ENCODE measurements around the gene THBD. TPM values are rescaled to one million over a fixed set of nuclear protein-coding genes. Genes with fewer than 3 reads are reported as not detected.

THBD gene
- total and polyA plus RNA-seq, 8 donors, result 1.8 to 12.1 (median 3.8) TPM

GRCh38 chr20:22999756-23000155 is 49.7 kb downstream of the THBD start:
- Histone ChIP-seq H3K4me1 (no peaks in the 10 kb centered on the region), H3K9me3 (no peaks in the 10 kb centered on the region), H3K27ac (no peak overlapping the region), H3K27me3 (no peaks in the 10 kb centered on the region), H3K4me3 (no peak overlapping the region), H3K36me3 (no peaks in the 10 kb centered on the region)
- peak in 1 of 4 donors; percentile 47 for ATAC-seq
- intact Hi-C loops (cut with DNase I), result no loop called here
- TF ChIP-seq CTCF (IDR thresholded peaks at IDR 0.05), result no peak
- WGBS, 2 donors, result 57 to 66% methylated on average over 4 of the region's 4 CpGs
- FAIRE-seq, result no peak
- DNase-seq, result no peak

- ATAC-seq (no peak), DNase-seq (no peak), FAIRE-seq (no peak)
- no peaks in the 10 kb centered on the region for H3K9me3 ChIP-seq
- no peaks in the 10 kb centered on the region for H3K4me1 ChIP-seq
- H3K27me3 ChIP-seq, result no peaks in the 10 kb centered on the region
- intact Hi-C loops (cut with DNase I), result no loop called here
- H3K36me3 ChIP-seq, result no peaks in the 10 kb centered on the region
- H3K27ac ChIP-seq, result no peak overlapping the region
- H3K4me3 ChIP-seq, result no peak overlapping the region
- no peak for TF ChIP-seq CTCF (IDR thresholded peaks at IDR 0.05)
- WGBS, 2 donors, result 64 to 67% methylated on average over 2 of the region's 2 CpGs
Observed at GRCh38 chr20:22998476-22998875, 51.0 kb downstream of the THBD start.

GRCh38 chr20:22995923-22996322 is 53.5 kb downstream of the THBD start:
- FAIRE-seq (no peak), ATAC-seq (no peak), DNase-seq (no peak)
- 19 to 26% methylated on average over 1 of the region's 1 CpG for WGBS, 2 donors
- Histone ChIP-seq H3K27ac (no peak overlapping the region), H3K36me3 (no peaks in the 10 kb centered on the region), H3K4me3 (no peak overlapping the region), H3K27me3 (no peaks in the 10 kb centered on the region), H3K4me1 (no peaks in the 10 kb centered on the region), H3K9me3 (no peaks in the 10 kb centered on the region)
- intact Hi-C loops (cut with DNase I), result no loop called here
- TF ChIP-seq CTCF (IDR thresholded peaks at IDR 0.05), result no peak

Other genes starting within 250 kb of the THBD start
- not detected for gene SSTR4, start 14.4 kb downstream of the THBD start, total RNA-seq
- under 1 TPM in 1 of 2 donors, not detected in 1; 0.07 TPM for gene SSTR4, start 14.4 kb downstream of the THBD start, polyA plus RNA-seq
- 10 to 100 TPM in 2 of 6 donors, 1 to 10 TPM in 4; 4.5 to 18.2 (median 8.5) TPM for gene CD93, start 36.7 kb upstream of the THBD start, total RNA-seq
- 1 to 10 TPM; 2.8 to 3.6 TPM for gene CD93, start 36.7 kb upstream of the THBD start, polyA plus RNA-seq

All from pancreas (tissue), 10 donors.